K562 (cell line): Measurements from ENCODE around the gene JPH2. TPM values are rescaled to one million over a fixed set of nuclear protein-coding genes. Genes with fewer than 3 reads are reported as not detected.

Source experiments
- ATAC-seq: fragments of 200-7000 bp; cut with Tn5 transposase; 3 replicates; pipeline ENCODE4 v1.9.1; 2020; ENCODE audit warnings: moderate library complexity
- BruUV-seq: library from RNA; stranded (reverse); fragments of 400-500 nt; replicated peaks from 2 replicates; lab custom pipeline; 2021; lab: Mats Ljungman, UMichigan
- CTCF ChIA-PET: fragments of 300-600 bp; formaldehyde crosslinking; extraction: SDS; loops from one replicate; lab custom pipeline; 2021; ENCODE audit warnings: low intra/inter-chr PET ratio; lab: Yijun Ruan, JAX
- POLR2A ChIA-PET: fragments of 300-600, 350-650 bp; sonication (Branson Sonifier 250); formaldehyde crosslinking; extraction: SDS; loops from one replicate; lab custom pipeline; 2021; ENCODE audit warnings: antibody characterized with exemption, inconsistent platforms; lab: Yijun Ruan, JAX
- DNase-seq, 4 experiments: peaks; one replicate each; pipeline versions ENCODE4 v3.0.0 to v3.0.0-alpha.2; 2011 to 2018; ENCODE audit warnings: low spot score in 3 of 4, mixed read lengths in 3 of 4; ENCODE audit errors: extremely low read depth in 1 of 4
- FAIRE-seq: peaks from 2 replicates; lab custom pipeline; 2011; peaks lifted over from hg19 to GRCh38; lab: Jason Lieb, UNC
- H2AFZ ChIP-seq: 2 replicates; pipeline ENCODE4 v1.6.0; 2011; ENCODE audit warnings: low read depth, low read length, control low read depth, inconsistent platforms
- H3K27ac ChIP-seq: fragments of 200-600 bp; 3 replicates; pipeline ENCODE4 v1.8.0; 2011; ENCODE audit warnings: low read depth, mild to moderate bottlenecking, control low read depth, inconsistent platforms, low read length, moderate library complexity, mixed read lengths; ENCODE audit errors: extremely low read depth
- H3K27me3 ChIP-seq, 2 experiments: fragments of 300-600 bp in 1 of 2; 2 replicates in 1 of 2; 3 replicates in 1 of 2; pipeline versions ENCODE4 v1.6.0 to v1.8.0; 2011; ENCODE audit warnings: inconsistent platforms in 2 of 2, low read length in 2 of 2, mild to moderate bottlenecking in 1 of 2, mixed read lengths in 1 of 2, moderate library complexity in 1 of 2; ENCODE audit not compliant: control insufficient read depth in 2 of 2, insufficient read depth in 2 of 2
- H3K36me3 ChIP-seq: fragments of 300-600 bp; 3 replicates; pipeline ENCODE4 v1.8.0; 2011; ENCODE audit warnings: mild to moderate bottlenecking, low read length, inconsistent platforms; ENCODE audit not compliant: control insufficient read depth, insufficient read depth
- H3K4me1 ChIP-seq, 2 experiments: fragments of 200-600 bp in 1 of 2; replicated peaks in 1 of 2; 2 replicates in 1 of 2; 3 replicates in 1 of 2; pipeline versions ENCODE4 v1.5.1 to v1.8.0; 2011; ENCODE audit warnings: inconsistent platforms in 2 of 2, low read length in 2 of 2, mild to moderate bottlenecking in 1 of 2, mixed read lengths in 1 of 2, moderate library complexity in 1 of 2; ENCODE audit not compliant: control insufficient read depth in 2 of 2, insufficient read depth in 2 of 2
- H3K4me2 ChIP-seq: 2 replicates; pipeline ENCODE4 v1.6.1; 2011; ENCODE audit warnings: low read length, control low read depth, inconsistent platforms, mixed read lengths; ENCODE audit not compliant: insufficient read depth
- H3K4me3 ChIP-seq: fragments of 200-600 bp; sonication (generic), shearing (Covaris generic); 2 replicates; pipeline ENCODE4 v1.5.1; 2016; ENCODE audit warnings: control low read depth, inconsistent platforms
- H3K79me2 ChIP-seq: fragments of 200-600 bp; 3 replicates; pipeline ENCODE4 v1.8.0; 2011; ENCODE audit warnings: low read length, inconsistent platforms; ENCODE audit not compliant: control insufficient read depth, insufficient read depth
- H3K9ac ChIP-seq, 2 experiments: 2 replicates each; pipeline versions ENCODE4 v1.6.0 to v1.6.1; 2011; ENCODE audit warnings: low read depth in 2 of 2, low read length in 2 of 2, control low read depth in 1 of 2, inconsistent platforms in 1 of 2, mild to moderate bottlenecking in 1 of 2, mixed read lengths in 1 of 2; ENCODE audit not compliant: insufficient read depth in 1 of 2
- H3K9me1 ChIP-seq: one replicate; pipeline ENCODE4 v1.6.0; 2011; ENCODE audit warnings: inconsistent platforms, mild to moderate bottlenecking, low read length, moderate library complexity; ENCODE audit not compliant: control insufficient read depth, insufficient read depth
- H3K9me3 ChIP-seq: replicated peaks from 2 replicates; pipeline ENCODE4 v1.5.1; 2011; ENCODE audit warnings: low read depth, low read length, inconsistent platforms; ENCODE audit not compliant: control insufficient read depth, insufficient read depth
- H4K20me1 ChIP-seq: replicated peaks from 2 replicates; pipeline ENCODE4 v1.6.1; 2011; ENCODE audit warnings: low read length, inconsistent platforms, mixed read lengths; ENCODE audit not compliant: control insufficient read depth, insufficient read depth
- MAFF ChIP-seq: IDR thresholded peaks from 2 replicates; pipeline ENCODE4 v1.6.1; 2012; ENCODE audit warnings: low read length, improper control_type of control experiment
- NR0B1 ChIP-seq: fragments of 450-650 bp; IDR thresholded peaks from one replicate; pipeline ENCODE4 v1.6.1; 2018; ENCODE audit warnings: mild to moderate bottlenecking, moderate library complexity; ENCODE audit not compliant: partially characterized antibody
- POLR2G ChIP-seq: fragments of 200-400 bp; formaldehyde crosslinking; IDR thresholded peaks from 2 replicates; pipeline ENCODE4 v1.6.1; 2017; ENCODE audit warnings: low read depth, mild to moderate bottlenecking, antibody characterized with exemption, low read length, moderate library complexity
- PURB ChIP-seq: sonication (generic); formaldehyde crosslinking; IDR thresholded peaks from 2 replicates; pipeline ENCODE4 v1.9.0; 2021; ENCODE audit warnings: low read depth, mild to moderate bottlenecking, missing genetic modification reagents
- TEAD1 ChIP-seq, 2 experiments: fragments of 450-650 bp in 1 of 2; sonication (generic) in 1 of 2; formaldehyde crosslinking; IDR thresholded peaks; 2 replicates each; pipeline versions ENCODE4 v1.4.0 to v1.8.0; 2020 to 2022; ENCODE audit warnings: mild to moderate bottlenecking in 2 of 2, missing genetic modification reagents in 1 of 2
- ZNF24 ChIP-seq: fragments of 450-650 bp; IDR thresholded peaks from 2 replicates; pipeline ENCODE4 v1.6.1; 2016
- WGBS: fragments of 100-300 bp; shearing (Covaris generic); methylation state at CpG from one replicate; pipeline ENCODE4 v1.1.6; 2016; ENCODE audit warnings: low coverage, mixed read lengths; ENCODE audit not compliant: insufficient coverage; ENCODE audit errors: missing lambda C conversion rate; 5-methylcytosine and 5-hydroxymethylcytosine counted together
- in situ Hi-C: fragments of 300-500 bp; cut with MboI; formaldehyde crosslinking; loops from 4 replicates; pipeline ENCODE4 v1.15.0; 2018; ENCODE audit warnings: inconsistent platforms, mixed read lengths
- intact Hi-C: fragments of 100-400 bp; cut with micrococcal nuclease; formaldehyde crosslinking; loops from 2 replicates; pipeline ENCODE4 v1.14.2; 2022
- polyA plus RNA-seq, 8 experiments: library from polyadenylated mRNA; depleted of rRNA in 4 of 8; stranded (reverse) in 5 of 8; unstranded in 3 of 8; fragments of >200 nt; fragmentation: Nextera tagmentation in 2 of 8; fragmentation: Illumina TruSeq in 1 of 8; extraction: Ambion mirVana in 2 of 8; extraction: Trizol in 1 of 8; gene quantifications; 2 replicates each; pipeline versions ENCODE4 v1.2.1 to v1.2.3, GENCODE V29; 2011 to 2014; ENCODE audit warnings: inconsistent platforms in 1 of 8, missing spikeins in 1 of 8
- total RNA-seq, 7 experiments: library from RNA; depleted of rRNA in 6 of 7; stranded (reverse); fragments of >200 nt in 6 of 7; fragmentation: Illumina TruSeq in 2 of 7; extraction: Trizol in 2 of 7; gene quantifications; 2 replicates each; pipeline versions ENCODE4 v1.2.1 to v1.2.3, GENCODE V29; 2011 to 2021; ENCODE audit warnings: low replicate concordance in 1 of 7

The JPH2 gene
- total and polyA plus RNA-seq, 9 of the 15 experiments (the other 6 are each of a cell fraction or from before 2014, with no cell fraction given), result not detected

GRCh38 chr20:44112889-44113617 is 73.9 kb downstream of the JPH2 start (continued):
- TF ChIP-seq ZNF24 (no peak), TEAD1 (CRISPR knock-in tag; IDR thresholded peaks at IDR 0.05) (no peak), MAFF (no peak)

- ATAC-seq (no peak), FAIRE-seq (no peak)
- BruUV-seq, result no TSS peak
- intact Hi-C loops, result loop anchor here (10.0 kb wide), 1 partner anchor 352 kb away; no protein-coding TSS in a partner anchor
- WGBS, result 0% methylated on average over 6 of the region's 6 CpGs
- H4K20me1 ChIP-seq, result peaks cover 7% of the 10 kb centered on the region
- TF ChIP-seq POLR2G, result no peak
- TF ChIP-seq NR0B1, result no peak
- no peak for TF ChIP-seq PURB
- TF ChIP-seq, all 486 proteins: peak for 0
- H3K79me2 ChIP-seq, result no peaks in the 10 kb centered on the region
- H3K4me2 ChIP-seq, result no peak overlapping the region
- H3K9me3 ChIP-seq, result no peaks in the 10 kb centered on the region
- no peak overlapping the region for H2AFZ ChIP-seq
- H3K36me3 ChIP-seq, result no peaks in the 10 kb centered on the region
- DNase-seq, result no peak
- H3K4me1 ChIP-seq, result peaks cover 0 to 9% of the 10 kb centered on the region in 2 experiments; a peak in 2 of 5 replicates
- ChIA-PET POLR2A (interaction anchor here (1.2 kb wide), 1 partner anchor 29 kb away, joined by 4 read pairs; no protein-coding TSS in a partner anchor), CTCF (no interaction called here)
- in situ Hi-C loops, result no loop called here
- no peak overlapping the region for H3K9ac ChIP-seq
- no peaks in the 10 kb centered on the region for H3K9me1 ChIP-seq
- no peak overlapping the region for H3K4me3 ChIP-seq
- peaks cover 13 to 47% of the 10 kb centered on the region in 2 experiments; a peak in 4 of 5 replicates for H3K27me3 ChIP-seq
- H3K27ac ChIP-seq, result no peak overlapping the region
Observed at GRCh38 chr20:44112456-44112855, 74.5 kb downstream of the JPH2 start.
